Epithelial cell of esophagus (primary cell): ENCODE data around the gene AMIGO1.

ENCODE experiments used
- DNase-seq: peaks from one replicate; pipeline ENCODE4 v3.0.0; 2010; ENCODE audit warnings: low read depth
- H3K4me3 ChIP-seq: 2 replicates; pipeline ENCODE4 v1.5.1; 2011; ENCODE audit warnings: mild to moderate bottlenecking, low read length, control low read depth
- TF ChIP-seq, protein P1 (sequence below): IDR thresholded peaks from 2 replicates; pipeline ENCODE4 v1.5.1; 2011; ENCODE audit warnings: low read depth, mild to moderate bottlenecking, low read length, control low read depth, inconsistent platforms; ENCODE audit not compliant: insufficient read depth; ENCODE audit errors: missing control alignments

Gene AMIGO1

DNA sequence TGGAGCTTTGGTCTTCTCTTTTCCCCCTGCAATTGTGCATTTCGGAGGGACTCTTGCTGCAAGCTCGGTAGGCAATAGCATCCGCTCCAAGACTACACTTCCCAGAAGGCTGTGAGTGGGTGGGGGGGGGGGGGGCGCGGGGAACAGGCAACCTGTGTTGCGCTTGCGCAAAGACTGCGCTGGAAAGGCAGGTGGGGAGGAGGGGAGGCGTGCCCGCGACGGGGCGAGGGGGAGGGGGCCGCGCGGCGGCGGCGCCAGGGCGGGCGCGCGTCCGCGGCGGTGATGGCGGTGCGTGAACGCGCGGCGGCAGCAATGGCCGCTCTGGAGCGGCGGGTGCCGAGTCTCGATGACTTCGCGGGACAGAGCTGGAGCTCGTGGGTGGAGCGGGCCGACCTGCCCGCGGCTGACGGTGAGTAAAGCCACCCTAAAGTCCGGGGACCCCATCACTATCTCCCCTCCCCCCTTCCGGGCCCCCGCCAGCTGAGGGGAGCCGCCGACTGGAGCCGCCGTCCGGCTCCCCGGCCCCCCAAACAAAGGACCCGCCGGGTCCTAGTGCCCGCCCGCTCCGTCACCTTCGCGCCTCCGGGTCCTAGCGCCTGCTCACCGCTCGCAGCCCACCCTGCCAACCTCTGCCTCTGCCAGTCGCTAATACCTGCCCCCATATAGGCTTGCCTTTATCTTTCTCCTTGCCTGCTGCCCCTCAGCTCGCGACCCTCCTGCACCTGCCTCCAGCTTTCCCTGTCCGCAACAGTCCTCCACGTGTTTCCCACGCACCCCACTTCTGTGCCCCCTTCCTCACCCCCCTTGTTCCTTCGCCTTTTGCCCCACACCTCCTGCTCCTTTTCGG lies 25.6 kb downstream of the AMIGO1 start, which contains the start of gene ATXN7L2:
Gene ATXN7L2 (plus strand): TSS at position 234 of the 847 bp plus-strand sequence. CDS start 49 bp downstream, at position 283.
- DNase-seq, result peak; percentile 91
- TF ChIP-seq, protein P1, sequence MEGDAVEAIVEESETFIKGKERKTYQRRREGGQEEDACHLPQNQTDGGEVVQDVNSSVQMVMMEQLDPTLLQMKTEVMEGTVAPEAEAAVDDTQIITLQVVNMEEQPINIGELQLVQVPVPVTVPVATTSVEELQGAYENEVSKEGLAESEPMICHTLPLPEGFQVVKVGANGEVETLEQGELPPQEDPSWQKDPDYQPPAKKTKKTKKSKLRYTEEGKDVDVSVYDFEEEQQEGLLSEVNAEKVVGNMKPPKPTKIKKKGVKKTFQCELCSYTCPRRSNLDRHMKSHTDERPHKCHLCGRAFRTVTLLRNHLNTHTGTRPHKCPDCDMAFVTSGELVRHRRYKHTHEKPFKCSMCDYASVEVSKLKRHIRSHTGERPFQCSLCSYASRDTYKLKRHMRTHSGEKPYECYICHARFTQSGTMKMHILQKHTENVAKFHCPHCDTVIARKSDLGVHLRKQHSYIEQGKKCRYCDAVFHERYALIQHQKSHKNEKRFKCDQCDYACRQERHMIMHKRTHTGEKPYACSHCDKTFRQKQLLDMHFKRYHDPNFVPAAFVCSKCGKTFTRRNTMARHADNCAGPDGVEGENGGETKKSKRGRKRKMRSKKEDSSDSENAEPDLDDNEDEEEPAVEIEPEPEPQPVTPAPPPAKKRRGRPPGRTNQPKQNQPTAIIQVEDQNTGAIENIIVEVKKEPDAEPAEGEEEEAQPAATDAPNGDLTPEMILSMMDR, result no peak
- H3K4me3 ChIP-seq, result peak within 1 kb of the TSS; percentile 91

DNA sequence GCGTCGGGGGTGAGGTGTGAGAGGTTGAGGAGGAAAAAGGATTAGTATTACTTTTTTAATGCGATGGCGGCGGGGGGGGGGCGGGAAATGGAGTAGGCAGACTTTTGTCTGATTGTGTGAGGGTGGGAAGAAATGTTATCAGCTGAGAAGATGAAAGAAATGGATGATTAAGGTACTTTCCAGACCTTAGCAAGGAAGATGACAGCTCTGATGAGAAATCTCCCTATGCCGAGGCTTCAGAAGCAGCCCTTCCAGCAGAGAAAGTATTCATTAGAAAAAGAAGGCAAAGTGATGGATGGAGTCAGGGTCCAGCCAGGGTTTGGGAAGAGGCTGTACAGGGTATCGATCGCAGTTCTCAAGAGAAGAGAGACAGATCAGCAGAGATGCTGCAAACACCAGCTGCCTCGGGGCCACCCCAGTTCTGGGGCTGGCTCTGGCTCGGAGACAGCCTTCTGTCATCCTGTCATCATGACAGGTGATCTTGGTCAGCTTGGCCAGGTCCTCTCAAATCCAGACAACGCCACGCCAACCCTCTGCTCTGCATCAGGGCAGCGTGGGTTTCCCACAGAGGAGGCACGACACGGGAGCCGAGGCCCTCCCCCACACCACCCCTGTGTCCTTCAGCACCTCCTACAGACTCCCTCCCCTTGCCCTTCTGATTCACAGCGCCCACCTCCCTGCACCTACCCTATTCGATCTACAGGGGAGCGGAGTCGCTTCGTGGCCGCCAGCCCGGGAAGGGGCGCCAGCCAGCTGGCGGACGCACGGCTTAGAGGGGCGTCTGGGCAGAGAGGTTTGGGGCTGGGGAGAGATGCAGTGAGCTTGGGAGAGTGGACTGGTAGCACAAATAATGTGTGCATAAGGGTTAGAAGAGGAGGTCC lies 26.5 kb downstream of the AMIGO1 start:
- peak overlapping the region; percentile 51 for H3K4me3 ChIP-seq
- TF ChIP-seq, protein P1, result no peak
- DNase-seq, result no peak

DNA sequence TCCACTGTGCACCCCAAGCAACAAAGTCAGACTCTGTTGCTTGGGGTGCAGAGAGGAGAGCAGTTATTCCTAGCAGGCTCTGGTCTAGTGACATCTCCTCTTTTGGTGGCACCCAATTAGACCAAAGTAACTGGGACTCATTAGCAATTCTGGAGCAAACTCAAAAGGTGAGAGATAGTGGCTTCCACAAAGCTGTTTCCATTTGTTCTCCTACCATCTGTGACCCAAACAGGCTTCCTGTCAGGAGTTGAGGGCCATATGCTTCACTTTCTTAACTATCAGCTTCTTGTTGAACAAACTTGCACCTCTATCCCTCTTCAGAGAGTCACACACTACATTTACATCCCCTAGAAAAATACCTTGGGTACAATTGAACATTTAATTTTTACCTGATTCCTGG lies 27.3 kb downstream of the AMIGO1 start:
- H3K4me3 ChIP-seq, result no peak overlapping the region
- TF ChIP-seq, protein P1, result no peak
- DNase-seq, result no peak

DNA sequence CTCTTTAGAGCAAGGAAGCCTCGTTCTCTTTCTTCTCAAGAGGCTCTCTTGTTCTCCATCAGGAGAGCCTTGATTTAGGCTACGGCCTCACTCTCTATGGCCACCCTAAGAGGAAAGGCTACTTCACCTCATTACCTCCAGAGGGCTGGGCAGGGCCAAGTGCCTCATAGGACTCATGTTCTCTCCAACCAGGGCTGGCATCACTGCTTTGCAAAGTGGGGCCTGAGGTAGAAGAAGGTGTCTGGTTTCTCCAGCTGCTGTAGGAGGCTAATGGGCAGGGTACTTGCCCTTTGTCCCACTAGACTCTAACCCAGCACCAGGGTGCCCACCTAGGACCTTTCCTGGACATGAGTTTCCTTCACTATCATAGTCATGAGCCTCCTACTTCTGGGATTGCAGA lies 27.9 kb downstream of the AMIGO1 start:
- no peak overlapping the region for H3K4me3 ChIP-seq
- TF ChIP-seq, protein P1, result no peak
- no peak for DNase-seq

DNA sequence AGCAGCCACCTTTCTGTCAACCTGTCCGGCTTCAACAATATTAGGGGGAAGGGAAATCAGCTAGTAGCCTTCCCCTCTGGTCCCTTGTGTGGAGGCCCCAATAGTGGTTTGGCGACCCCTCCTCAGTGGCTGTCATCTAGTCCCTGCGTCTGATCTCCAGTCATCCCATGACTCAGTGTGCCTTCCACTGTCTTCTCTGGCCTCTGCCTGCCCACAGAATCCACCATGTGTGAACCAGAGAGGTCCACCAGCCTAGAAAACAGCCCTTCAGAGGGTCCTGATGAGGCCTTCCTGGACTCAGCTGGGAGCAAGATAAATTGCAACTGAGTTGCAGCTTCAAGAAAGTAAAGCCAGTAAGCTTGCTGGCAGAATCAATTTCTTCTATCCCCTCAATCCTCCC lies 29.6 kb downstream of the AMIGO1 start:
- TF ChIP-seq, protein P1, result no peak
- DNase-seq, result no peak
- no peak overlapping the region for H3K4me3 ChIP-seq

DNA sequence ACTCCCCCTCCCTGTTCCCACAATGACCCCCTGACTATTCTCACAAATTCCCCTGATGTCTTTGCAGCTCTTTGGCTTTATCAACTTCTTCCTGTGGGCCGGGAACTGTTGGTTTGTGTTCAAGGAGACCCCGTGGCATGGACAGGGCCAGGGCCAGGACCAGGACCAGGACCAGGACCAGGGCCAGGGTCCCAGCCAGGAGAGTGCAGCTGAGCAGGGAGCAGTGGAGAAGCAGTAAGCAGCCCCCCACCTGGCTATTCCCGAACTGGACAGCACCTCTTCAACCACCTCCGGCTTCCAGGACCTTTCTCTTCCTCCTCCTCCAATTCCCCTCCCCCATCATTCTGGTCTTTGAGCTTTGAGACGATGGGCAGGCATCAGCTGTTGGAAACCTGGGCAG lies 30.2 kb downstream of the AMIGO1 start:
- no peak overlapping the region for H3K4me3 ChIP-seq
- TF ChIP-seq, protein P1, result no peak
- no peak for DNase-seq
